ENCODE data around the gene ANKRD24.
"Not testable (repeated sequence)": the region's sequence is repeated elsewhere in the genome, so short reads cannot be mapped to it uniquely, and the experiment has no call there.

ANKRD24 gene

GRCh38 chr19:4174213-4174894 lies 8.1 kb upstream of the ANKRD24 start:
- no peak for DNase-seq

- no peak for DNase-seq
These were observed 7.4 kb upstream of the ANKRD24 start for GRCh38 chr19:4174895-4175668.

- no peak for DNase-seq
These were observed 6.9 kb upstream of the ANKRD24 start for GRCh38 chr19:4175669-4175931.

GRCh38 chr19:4177146-4177545 lies 5.3 kb upstream of the ANKRD24 start:
- no peak for DNase-seq

- DNase-seq: no peak
These were observed 3.5 kb upstream of the ANKRD24 start for GRCh38 chr19:4178990-4179389.

GRCh38 chr19:4181053-4181508 lies 1.4 kb upstream of the ANKRD24 start:
- no peak for DNase-seq

GRCh38 chr19:4183967-4184717 lies 1.7 kb downstream of the ANKRD24 start:
- DNase-seq: no peak

GRCh38 chr19:4184718-4185352 lies 2.3 kb downstream of the ANKRD24 start:
- no peak for DNase-seq

- no peak for DNase-seq
These were observed 3.1 kb downstream of the ANKRD24 start for GRCh38 chr19:4185413-4186086.

- peak; percentile 65 for DNase-seq
These were observed 3.9 kb downstream of the ANKRD24 start for GRCh38 chr19:4186087-4186993.

- no peak for DNase-seq
These were observed 5.0 kb downstream of the ANKRD24 start for GRCh38 chr19:4187313-4188122.

- no peak for DNase-seq
These were observed 7.2 kb downstream of the ANKRD24 start for GRCh38 chr19:4189641-4190040.

GRCh38 chr19:4192537-4192936 lies 10.0 kb downstream of the ANKRD24 start:
- not testable (repeated sequence) for DNase-seq

- DNase-seq: no peak
These were observed 11.9 kb downstream of the ANKRD24 start for GRCh38 chr19:4194353-4194752.

- no peak for DNase-seq
These were observed 13.5 kb downstream of the ANKRD24 start for GRCh38 chr19:4196009-4196408.

GRCh38 chr19:4196587-4197148 lies 14.2 kb downstream of the ANKRD24 start:
- no peak for DNase-seq

- DNase-seq: no peak
These were observed 14.7 kb downstream of the ANKRD24 start for GRCh38 chr19:4197228-4197624.

- DNase-seq: no peak
These were observed 15.4 kb downstream of the ANKRD24 start for GRCh38 chr19:4197625-4198466.

- DNase-seq: no peak
These were observed 16.1 kb downstream of the ANKRD24 start for GRCh38 chr19:4198467-4199126.

Measured in fibroblast of upper back skin (primary cell).